ENCODE measurements around the gene TMEM198. TPM values are rescaled to one million over a fixed set of nuclear protein-coding genes. Genes with fewer than 3 reads are reported as not detected.

TMEM198 gene
- total RNA-seq, 2 donors from 2014 or later: 3.3 to 5.7 TPM

DNA sequence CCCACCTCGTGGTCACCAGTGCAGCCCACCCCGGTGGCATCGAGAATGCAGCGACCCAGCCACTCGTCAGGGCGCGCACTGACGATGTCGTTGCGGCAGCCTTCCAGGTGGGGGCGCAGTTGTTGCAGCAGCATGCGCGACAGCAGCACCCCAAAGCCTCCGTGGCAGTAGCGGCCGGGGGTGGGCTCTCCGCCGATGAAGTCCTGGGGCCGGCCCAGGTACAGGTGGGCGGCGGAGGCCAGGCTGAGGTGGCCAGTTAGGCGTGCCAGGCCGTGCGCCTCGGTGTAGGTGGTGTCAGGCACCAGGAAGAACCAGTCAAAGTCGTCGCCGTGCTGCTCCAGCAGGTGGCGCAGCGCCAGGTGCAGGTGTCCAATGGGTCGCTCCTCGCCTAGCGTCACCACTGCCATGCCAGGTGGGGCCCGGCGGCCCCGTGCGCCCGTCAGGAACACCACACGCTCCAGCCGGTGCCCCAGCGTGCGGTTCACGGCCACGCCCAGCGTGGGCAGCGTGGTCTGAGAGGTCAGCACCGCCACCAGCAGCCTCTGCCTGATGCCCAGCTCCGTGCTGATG lies 2.1 kb upstream of the TMEM198 start:
- no peaks in the 10 kb centered on the region for H3K9me3 ChIP-seq
- TF ChIP-seq, protein P1, sequence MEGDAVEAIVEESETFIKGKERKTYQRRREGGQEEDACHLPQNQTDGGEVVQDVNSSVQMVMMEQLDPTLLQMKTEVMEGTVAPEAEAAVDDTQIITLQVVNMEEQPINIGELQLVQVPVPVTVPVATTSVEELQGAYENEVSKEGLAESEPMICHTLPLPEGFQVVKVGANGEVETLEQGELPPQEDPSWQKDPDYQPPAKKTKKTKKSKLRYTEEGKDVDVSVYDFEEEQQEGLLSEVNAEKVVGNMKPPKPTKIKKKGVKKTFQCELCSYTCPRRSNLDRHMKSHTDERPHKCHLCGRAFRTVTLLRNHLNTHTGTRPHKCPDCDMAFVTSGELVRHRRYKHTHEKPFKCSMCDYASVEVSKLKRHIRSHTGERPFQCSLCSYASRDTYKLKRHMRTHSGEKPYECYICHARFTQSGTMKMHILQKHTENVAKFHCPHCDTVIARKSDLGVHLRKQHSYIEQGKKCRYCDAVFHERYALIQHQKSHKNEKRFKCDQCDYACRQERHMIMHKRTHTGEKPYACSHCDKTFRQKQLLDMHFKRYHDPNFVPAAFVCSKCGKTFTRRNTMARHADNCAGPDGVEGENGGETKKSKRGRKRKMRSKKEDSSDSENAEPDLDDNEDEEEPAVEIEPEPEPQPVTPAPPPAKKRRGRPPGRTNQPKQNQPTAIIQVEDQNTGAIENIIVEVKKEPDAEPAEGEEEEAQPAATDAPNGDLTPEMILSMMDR (IDR thresholded peaks at IDR 0.05): peak; percentile 77 to 99 (median 91)
- TF ChIP-seq POLR2A (IDR thresholded peaks at IDR 0.05): peak in 2 of 3 donors; percentile 34 to 49
- 2 to 4% methylated on average over 21 to 48 of the region's 48 CpGs for WGBS, 2 donors
- H3K27ac ChIP-seq: peak overlapping the region in 2 of 4 donors; percentile 97 to 98
- peak; percentile 53 for ATAC-seq
- peak; percentile 93 to 95 (median 94) for DNase-seq
- H3K36me3 ChIP-seq (replicated peaks in 1 of 2; ENCODE audit: insufficient read depth in 1 of 2, low read depth in 2 of 2): peaks cover 0 to 18% of the 10 kb centered on the region in 2 donors
- H3K4me3 ChIP-seq: no peak overlapping the region
- H3K4me1 ChIP-seq: peaks cover 37% of the 10 kb centered on the region
- intact Hi-C loops (cut with DNase I): no loop called here
- H3K27me3 ChIP-seq: no peaks in the 10 kb centered on the region

DNA sequence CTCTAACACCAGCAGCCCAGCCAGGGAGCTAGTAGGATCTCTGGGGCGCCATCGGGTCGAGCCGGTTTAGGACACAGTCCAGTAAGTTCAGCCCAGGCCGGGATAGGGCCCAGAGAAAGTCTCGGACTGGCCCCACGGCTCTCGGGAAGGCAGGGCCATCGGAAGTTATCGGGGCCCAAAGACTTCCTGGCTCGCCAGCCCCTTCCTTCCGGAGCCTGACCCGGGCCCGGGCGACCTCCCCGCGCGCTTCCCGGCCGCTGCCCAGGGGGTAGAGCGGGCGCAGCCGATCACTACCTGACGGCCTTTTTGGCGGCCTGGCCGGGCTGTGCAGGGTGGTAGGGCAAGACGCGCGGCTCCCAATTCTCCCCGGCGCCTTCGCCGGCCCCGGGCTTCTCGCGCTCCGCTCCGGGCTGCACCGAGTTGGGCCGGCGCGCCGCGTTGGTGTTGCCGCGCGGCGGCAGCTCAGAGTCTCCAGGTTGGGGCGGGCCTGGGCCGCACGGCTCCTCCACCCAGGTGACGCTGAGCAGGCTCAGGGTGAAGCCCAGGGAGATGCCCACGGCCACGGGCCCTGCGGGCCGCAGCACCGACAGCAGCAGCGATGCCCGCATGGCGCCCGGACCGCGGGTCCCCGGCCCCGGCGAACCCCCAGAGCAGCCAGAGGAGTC lies 765 bp upstream of the TMEM198 start:
- no peaks in the 10 kb centered on the region for H3K9me3 ChIP-seq
- H3K4me1 ChIP-seq: peaks cover 37% of the 10 kb centered on the region
- H3K27me3 ChIP-seq: no peaks in the 10 kb centered on the region
- peaks cover 0 to 18% of the 10 kb centered on the region in 2 donors for H3K36me3 ChIP-seq (replicated peaks in 1 of 2; ENCODE audit: insufficient read depth in 1 of 2, low read depth in 2 of 2)
- H3K27ac ChIP-seq: peak overlapping the region; percentile 94 to 98 (median 97)
- ATAC-seq: peak; percentile 30
- H3K4me3 ChIP-seq: peak overlapping the region; percentile 92 to 95
- intact Hi-C loops (cut with DNase I): no loop called here
- WGBS, 2 donors: 0 to 1% methylated on average over 17 to 58 of the region's 66 CpGs
- DNase-seq: peak in 3 of 4 donors; percentile 39 to 51 (median 46)
- no peak for TF ChIP-seq POLR2A (IDR thresholded peaks at IDR 0.05)
- TF ChIP-seq, protein P1 (IDR thresholded peaks at IDR 0.05): peak in 1 of 7 experiments; percentile 6

DNA sequence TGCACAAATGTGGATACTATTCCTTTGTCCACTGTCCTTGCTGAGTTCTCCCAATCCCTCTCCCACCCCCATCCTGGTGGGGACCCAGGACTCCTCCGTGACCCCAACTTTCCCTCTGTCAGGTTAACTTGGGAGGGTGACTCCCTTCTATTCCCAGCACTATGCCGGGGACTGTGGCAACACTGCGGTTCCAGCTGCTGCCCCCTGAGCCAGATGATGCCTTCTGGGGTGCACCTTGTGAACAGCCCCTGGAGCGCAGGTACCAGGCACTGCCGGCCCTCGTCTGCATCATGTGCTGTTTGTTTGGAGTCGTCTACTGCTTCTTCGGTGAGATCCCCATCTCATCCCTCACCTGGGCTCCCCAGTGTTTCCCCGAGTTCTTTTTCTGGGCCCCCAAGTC lies 739 bp downstream of the TMEM198 start:
- Histone ChIP-seq H3K4me1 (peaks cover 29% of the 10 kb centered on the region), H3K27me3 (no peaks in the 10 kb centered on the region), H3K4me3 (peak overlapping the region; percentile 50 to 92), H3K27ac (peak overlapping the region in 3 of 4 donors; percentile 97 to 98 (median 97)), H3K9me3 (no peaks in the 10 kb centered on the region), H3K36me3 (replicated peaks in 1 of 2; ENCODE audit: insufficient read depth in 1 of 2, low read depth in 2 of 2) (peaks cover 0 to 11% of the 10 kb centered on the region in 2 donors)
- no peak for DNase-seq
- no peak for ATAC-seq
- TF ChIP-seq, protein P1 (IDR thresholded peaks at IDR 0.05): no peak
- no peak for TF ChIP-seq POLR2A (IDR thresholded peaks at IDR 0.05)
- 23 to 31% methylated on average over 9 of the region's 9 CpGs for WGBS, 2 donors
- intact Hi-C loops (cut with DNase I): no loop called here

DNA sequence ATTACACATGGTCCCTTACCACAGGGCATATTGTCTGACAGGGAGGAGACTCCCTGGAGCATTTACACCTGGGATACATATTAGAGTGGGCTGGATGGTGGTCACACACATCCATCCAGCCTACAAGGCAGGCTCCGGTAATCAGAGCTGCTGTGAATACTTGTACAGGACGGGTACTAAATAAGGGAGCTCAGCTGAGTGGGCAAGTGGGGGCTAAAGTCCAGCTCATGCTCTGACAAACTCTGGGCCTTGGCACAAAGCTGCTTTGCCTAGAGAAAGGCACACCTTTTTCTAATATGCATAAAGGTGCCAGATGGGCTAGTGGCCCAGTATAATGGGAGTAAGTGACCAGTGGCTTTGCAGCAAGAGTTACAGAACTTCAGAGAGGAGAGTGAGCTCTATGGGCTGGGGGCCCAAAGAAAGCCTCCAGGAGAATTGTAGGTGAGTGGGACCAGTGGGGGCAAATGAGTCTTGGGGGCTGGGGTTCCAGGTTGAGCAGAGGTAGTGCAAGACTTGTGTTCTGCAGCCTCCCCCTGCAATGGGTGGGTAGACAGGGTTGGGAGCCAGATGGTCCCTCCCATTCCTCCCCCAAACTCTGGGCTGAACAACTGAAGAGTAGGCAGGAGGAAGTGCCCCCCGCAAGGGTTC lies 1.6 kb downstream of the TMEM198 start:
- ATAC-seq (no peak), DNase-seq (no peak)
- H3K9me3 ChIP-seq: no peaks in the 10 kb centered on the region
- H3K27me3 ChIP-seq: no peaks in the 10 kb centered on the region
- WGBS, 2 donors: 70 to 75% methylated on average over 3 of the region's 3 CpGs
- intact Hi-C loops (cut with DNase I): no loop called here
- H3K27ac ChIP-seq: no peak overlapping the region
- no peak overlapping the region for H3K4me3 ChIP-seq
- peaks cover 29% of the 10 kb centered on the region for H3K4me1 ChIP-seq
- peaks cover 0 to 6% of the 10 kb centered on the region in 2 donors for H3K36me3 ChIP-seq (replicated peaks in 1 of 2; ENCODE audit: insufficient read depth in 1 of 2, low read depth in 2 of 2)
- TF ChIP-seq, protein P1 (IDR thresholded peaks at IDR 0.05): no peak
- TF ChIP-seq POLR2A (IDR thresholded peaks at IDR 0.05): no peak
